Ascending aorta (tissue), 2 donors: ENCODE measurements around the gene SPATA4. TPM values are rescaled to one million over a fixed set of nuclear protein-coding genes. Genes with fewer than 3 reads are reported as not detected.

Source experiments
- DNase-seq, 2 donors: peaks; one replicate each; pipeline ENCODE4 v3.0.0-alpha.2; 2019; ENCODE audit warnings: low spot score in 2 of 2
- H3K27ac ChIP-seq, 2 donors: fragments of 200-600 bp; sonication (generic); one replicate each; pipeline ENCODE4 v1.5.1; 2016 to 2017; ENCODE audit warnings: mild to moderate bottlenecking in 1 of 2
- H3K27me3 ChIP-seq: fragments of 200-600 bp; sonication (generic); one replicate; pipeline ENCODE4 v1.5.1; 2017
- H3K36me3 ChIP-seq, 2 donors: fragments of 200-600 bp; sonication (generic); one replicate each; pipeline ENCODE4 v1.5.1; 2016
- H3K4me1 ChIP-seq, 2 donors: fragments of 200-600 bp; sonication (generic); one replicate each; pipeline ENCODE4 v1.5.1; 2016 to 2017; ENCODE audit warnings: mild to moderate bottlenecking in 1 of 2
- H3K4me3 ChIP-seq, 2 donors: fragments of 200-600 bp; sonication (generic); one replicate each; pipeline ENCODE4 v1.5.1; 2016 to 2017; ENCODE audit warnings: mild to moderate bottlenecking in 1 of 2
- H3K9me3 ChIP-seq, 2 donors: fragments of 200-600 bp; sonication (generic); one replicate each; pipeline ENCODE4 v1.5.1; 2016
- CTCF ChIP-seq, 3 experiments: fragments of 200-600 bp in 2 of 3; fragments of 450-650 bp in 1 of 3; sonication (generic) in 2 of 3; IDR thresholded peaks; one replicate each; pipeline ENCODE4 v1.5.1; 2016 to 2019; ENCODE audit warnings: antibody characterized with exemption in 3 of 3, mild to moderate bottlenecking in 1 of 3, moderate library complexity in 1 of 3
- intact Hi-C: fragments of 100-400 bp; cut with DNase I; formaldehyde crosslinking; loops from one replicate; pipeline ENCODE4 v1.15.1; 2023
- total RNA-seq: library from RNA; depleted of rRNA; stranded (reverse); fragments of >200 nt; gene quantifications from one replicate; pipeline ENCODE4 v1.1.0, GENCODE V29; 2016

The SPATA4 gene
- not detected for total RNA-seq

GRCh38 chr4:176195184-176195978, at the start of gene SPATA4:
Gene SPATA4, minus strand, starts transcription at chr4:176195585. Its CDS starts 23 bp downstream, at chr4:176195562.
- Histone ChIP-seq H3K4me3 (peak within 1 kb of the TSS; percentile 54 to 69), H3K9me3 (no peaks in the 10 kb centered on the region), H3K27me3 (no peaks in the 10 kb centered on the region), H3K27ac (peak within 1 kb of the TSS; percentile 63 to 80), H3K4me1 (peaks cover 0 to 4% of the 10 kb centered on the region in 2 donors), H3K36me3 (no peaks in the 10 kb centered on the region)
- TF ChIP-seq CTCF (IDR thresholded peaks at IDR 0.05): no peak
- peak; percentile 74 to 96 for DNase-seq
- intact Hi-C loops: loop anchor here (1.0 to 5.0 kb wide), 6 partner anchors 10 to 147 kb away; partner anchors contain the start of genes SPCS3 and WDR17

- no peak for DNase-seq
- Histone ChIP-seq H3K27ac (no peak overlapping the region), H3K4me1 (no peaks in the 10 kb centered on the region), H3K27me3 (no peaks in the 10 kb centered on the region), H3K9me3 (peaks cover 0 to 1% of the 10 kb centered on the region in 2 donors), H3K4me3 (no peak overlapping the region), H3K36me3 (no peaks in the 10 kb centered on the region)
- intact Hi-C loops: no loop called here
- no peak for TF ChIP-seq CTCF (IDR thresholded peaks at IDR 0.05)
Measured at GRCh38 chr4:176242764-176243347, 47.5 kb upstream of the SPATA4 start.

- intact Hi-C loops: no loop called here
Measured at GRCh38 chr4:176241703-176242102, 46.3 kb upstream of the SPATA4 start.

GRCh38 chr4:176238826-176239225, 43.4 kb upstream of the SPATA4 start:
- Histone ChIP-seq H3K4me1 (no peaks in the 10 kb centered on the region), H3K4me3 (no peak overlapping the region), H3K9me3 (peaks cover 7 to 27% of the 10 kb centered on the region in 2 donors), H3K27ac (peak overlapping the region; percentile 78 to 85), H3K36me3 (no peaks in the 10 kb centered on the region), H3K27me3 (no peaks in the 10 kb centered on the region)
- intact Hi-C loops: loop anchor here (2.0 kb wide), 3 partner anchors 44 to 80 kb away; partner anchors contain the start of genes SPATA4 and SPCS3
- no peak for TF ChIP-seq CTCF (IDR thresholded peaks at IDR 0.05)
- no peak for DNase-seq

More at GRCh38 chr4:176241703-176242102, 46.3 kb upstream of the SPATA4 start:
- Histone ChIP-seq H3K27ac (no peak overlapping the region), H3K4me3 (no peak overlapping the region), H3K36me3 (no peaks in the 10 kb centered on the region), H3K4me1 (no peaks in the 10 kb centered on the region), H3K27me3 (no peaks in the 10 kb centered on the region), H3K9me3 (peaks cover 7 to 13% of the 10 kb centered on the region in 2 donors)
- no peak for DNase-seq
- no peak for TF ChIP-seq CTCF (IDR thresholded peaks at IDR 0.05)

- Histone ChIP-seq H3K36me3 (no peaks in the 10 kb centered on the region), H3K27ac (peak overlapping the region; percentile 78 to 85), H3K9me3 (peaks cover 7 to 27% of the 10 kb centered on the region in 2 donors), H3K4me1 (no peaks in the 10 kb centered on the region), H3K4me3 (no peak overlapping the region), H3K27me3 (no peaks in the 10 kb centered on the region)
- intact Hi-C loops: loop anchor here (2.0 kb wide), 3 partner anchors 43 to 81 kb away; partner anchors contain the start of genes SPATA4 and SPCS3
- no peak for TF ChIP-seq CTCF (IDR thresholded peaks at IDR 0.05)
- no peak for DNase-seq
Measured at GRCh38 chr4:176238157-176238610, 42.8 kb upstream of the SPATA4 start.
